K562 (cell line): ENCODE measurements around the gene DNM1. TPM values are rescaled to one million over a fixed set of nuclear protein-coding genes. Genes with fewer than 3 reads are reported as not detected.

Source experiments
- AFF4 ChIP-seq: sonication (generic); formaldehyde crosslinking; IDR thresholded peaks from 2 replicates; pipeline ENCODE4 v1.8.0; 2023; ENCODE audit warnings: mild to moderate bottlenecking, missing genetic modification reagents
- C11orf30 ChIP-seq: fragments of 450-650 bp; IDR thresholded peaks from 2 replicates; pipeline ENCODE4 v1.6.1; 2016; ENCODE audit warnings: low read depth, mild to moderate bottlenecking
- CEBPG ChIP-seq, 3 experiments: fragments of 200-800 bp in 1 of 3; sonication (Bioruptor generic) in 1 of 3; sonication (generic) in 1 of 3; formaldehyde crosslinking in 1 of 3; IDR thresholded peaks in 2 of 3; conservative IDR thresholded peaks in 1 of 3; 2 replicates each; pipeline versions ENCODE4 v1.6.1 to v1.8.0; 2016 to 2022; ENCODE audit warnings: missing compliant biosample characterization in 2 of 3, missing genetic modification characterization in 2 of 3, mild to moderate bottlenecking in 1 of 3, missing genetic modification reagents in 1 of 3
- CREM ChIP-seq: IDR thresholded peaks from 2 replicates; pipeline ENCODE4 v1.6.1; 2014; ENCODE audit warnings: antibody characterized with exemption, low read depth
- E2F3 ChIP-seq: fragments of 250-450 bp; sonication (Bioruptor Pico); IDR thresholded peaks from 2 replicates; pipeline ENCODE4 v1.4.0; 2020; ENCODE audit warnings: mild to moderate bottlenecking
- ELK1 ChIP-seq: sonication (generic); formaldehyde crosslinking; IDR thresholded peaks from 2 replicates; pipeline ENCODE4 v1.8.1; 2022; ENCODE audit warnings: missing genetic modification reagents
- EP300 ChIP-seq: IDR thresholded peaks from 2 replicates; pipeline ENCODE4 v1.6.1; 2012; ENCODE audit warnings: low read length, improper control_type of control experiment
- ID3 ChIP-seq, 2 experiments: fragments of 250-450 bp in 1 of 2; fragments of 450-650 bp in 1 of 2; sonication (Bioruptor Pico) in 1 of 2; IDR thresholded peaks; 2 replicates each; pipeline versions ENCODE4 v1.6.1 to v1.8.0; 2016 to 2021; ENCODE audit warnings: mild to moderate bottlenecking in 2 of 2, moderate library complexity in 2 of 2, missing compliant biosample characterization in 1 of 2, missing genetic modification characterization in 1 of 2
- ILK ChIP-seq: fragments of 450-650 bp; IDR thresholded peaks from 2 replicates; pipeline ENCODE4 v1.6.1; 2016; ENCODE audit warnings: missing genetic modification characterization, low read depth, mild to moderate bottlenecking, missing compliant biosample characterization, moderate library complexity, borderline replicate concordance
- LCOR ChIP-seq: sonication (generic); formaldehyde crosslinking; IDR thresholded peaks from 2 replicates; pipeline ENCODE4 v1.8.0; 2022; ENCODE audit warnings: mild to moderate bottlenecking, missing genetic modification reagents
- MCM2 ChIP-seq: fragments of 450-650 bp; IDR thresholded peaks from 2 replicates; pipeline ENCODE4 v1.6.1; 2017; ENCODE audit warnings: low read depth, mild to moderate bottlenecking
- NCOA4 ChIP-seq: fragments of 450-650 bp; IDR thresholded peaks from 2 replicates; pipeline ENCODE4 v1.6.1; 2018; ENCODE audit warnings: mild to moderate bottlenecking; ENCODE audit not compliant: partially characterized antibody
- NFE2 ChIP-seq: IDR thresholded peaks from 2 replicates; pipeline ENCODE4 v1.6.1; 2014; ENCODE audit warnings: antibody characterized with exemption, low read depth
- RBFOX2 ChIP-seq: fragments of 200-400 bp; formaldehyde crosslinking; IDR thresholded peaks from 2 replicates; pipeline ENCODE4 v1.6.1; 2017; ENCODE audit warnings: low read depth, mild to moderate bottlenecking, low read length, moderate library complexity
- SRSF1 ChIP-seq: fragments of 200-400 bp; formaldehyde crosslinking; IDR thresholded peaks from 2 replicates; pipeline ENCODE4 v1.6.1; 2017; ENCODE audit warnings: mild to moderate bottlenecking, low read depth, low read length, moderate library complexity
- USF1 ChIP-seq: sonication (generic); formaldehyde crosslinking; IDR thresholded peaks from 2 replicates; pipeline ENCODE4 v1.9.0; 2022; ENCODE audit warnings: mild to moderate bottlenecking, missing genetic modification reagents
- ZBTB17 ChIP-seq: fragments of 450-650 bp; formaldehyde crosslinking; IDR thresholded peaks from 2 replicates; pipeline ENCODE4 v1.4.0; 2020; ENCODE audit warnings: mild to moderate bottlenecking
- ZNF184 ChIP-seq: sonication (generic); formaldehyde crosslinking; IDR thresholded peaks from 2 replicates; pipeline ENCODE4 v1.5.0; 2020; ENCODE audit warnings: missing genetic modification reagents
- ZNF311 ChIP-seq: fragments of 250-450 bp; sonication (Bioruptor Pico); IDR thresholded peaks from 2 replicates; pipeline ENCODE4 v1.4.0; 2020; ENCODE audit warnings: mild to moderate bottlenecking, moderate library complexity
- ZNF354B ChIP-seq: fragments of 250-450 bp; sonication (Bioruptor Pico); IDR thresholded peaks from 2 replicates; pipeline ENCODE4 v1.4.0; 2020
- ZNF696 ChIP-seq: fragments of 250-450 bp; sonication (Bioruptor Pico); conservative IDR thresholded peaks from 2 replicates; pipeline ENCODE4 v1.4.0; 2020; ENCODE audit warnings: mild to moderate bottlenecking, moderate library complexity
- ZNF717 ChIP-seq: fragments of 250-450 bp; sonication (Bioruptor Pico); IDR thresholded peaks from 2 replicates; pipeline ENCODE4 v1.5.0; 2021
- polyA plus RNA-seq, 8 experiments: library from polyadenylated mRNA; depleted of rRNA in 4 of 8; stranded (reverse) in 5 of 8; unstranded in 3 of 8; fragments of >200 nt; fragmentation: Nextera tagmentation in 2 of 8; fragmentation: Illumina TruSeq in 1 of 8; extraction: Ambion mirVana in 2 of 8; extraction: Trizol in 1 of 8; gene quantifications; 2 replicates each; pipeline versions ENCODE4 v1.2.1 to v1.2.3, GENCODE V29; 2011 to 2014; ENCODE audit warnings: inconsistent platforms in 1 of 8, missing spikeins in 1 of 8
- total RNA-seq, 7 experiments: library from RNA; depleted of rRNA in 6 of 7; stranded (reverse); fragments of >200 nt in 6 of 7; fragmentation: Illumina TruSeq in 2 of 7; extraction: Trizol in 2 of 7; gene quantifications; 2 replicates each; pipeline versions ENCODE4 v1.2.1 to v1.2.3, GENCODE V29; 2011 to 2021; ENCODE audit warnings: low replicate concordance in 1 of 7

The DNM1 gene
- total and polyA plus RNA-seq, 9 of the 15 experiments (the other 6 are each of a cell fraction or from before 2014, with no cell fraction given): 0.39 to 23.1 (median 9.1) TPM

- TF ChIP-seq ZNF184 (CRISPR knock-in tag) (no peak), CREM (no peak), NCOA4 (peak; percentile 20), ZNF696 (CRISPR knock-in tag) (no peak), MCM2 (no peak), ILK (tag) (no peak), NFE2 (no peak), SRSF1 (0 out of 2 replicates have a peak, but pooled peaks have one; percentile 20), CEBPG (CRISPR knock-in tag; IDR thresholded peaks at IDR 0.05) (no peak), CEBPG (tag; conservative IDR thresholded peaks at IDR 0.05 in 1 of 2, IDR thresholded peaks at IDR 0.05 in 1 of 2) (no peak), E2F3 (CRISPR knock-in tag) (peak; percentile 87), ZNF311 (no peak), LCOR (CRISPR knock-in tag) (no peak), ELK1 (CRISPR knock-in tag) (no peak), ZNF717 (CRISPR knock-in tag) (no peak), C11orf30 (no peak), ZBTB17 (CRISPR knock-in tag) (peak; percentile 20), RBFOX2 (peak; percentile 98), ZNF354B (CRISPR knock-in tag) (peak; percentile 35; the same call in 1 of the 2 replicates), EP300 (peak; percentile 16; the same call in 1 of the 2 replicates), ID3 (CRISPR knock-in tag; IDR thresholded peaks at IDR 0.05) (no peak), ID3 (tag; IDR thresholded peaks at IDR 0.05) (peak; percentile 64; the same call in 1 of the 2 replicates), USF1 (no peak), AFF4 (CRISPR knock-in tag) (no peak)
These were observed 43.2 kb upstream of the DNM1 start, which contains the start of gene BBLN (continued) for GRCh38 chr9:128159784-128160602.
